Breast epithelium (tissue), 4 donors: ENCODE measurements around the gene REPS2. TPM values are rescaled to one million over a fixed set of nuclear protein-coding genes. Genes with fewer than 3 reads are reported as not detected.

Experiments used
- DNase-seq, 2 donors: peaks; one replicate each; pipeline ENCODE4 v3.0.0-alpha.2; 2019; ENCODE audit warnings: low spot score in 2 of 2
- H3K27ac ChIP-seq, 2 donors: fragments of 200-600 bp; sonication (generic) in 1 of 2; one replicate each; pipeline ENCODE4 v1.5.1; 2016 to 2019; ENCODE audit warnings: mild to moderate bottlenecking in 1 of 2
- H3K27me3 ChIP-seq, 2 donors: fragments of 200-600 bp; sonication (generic) in 1 of 2; one replicate each; pipeline versions ENCODE4 v1.5.1 to v1.6.0; 2017 to 2019; ENCODE audit warnings: control low read depth in 1 of 2, mild to moderate bottlenecking in 1 of 2
- H3K36me3 ChIP-seq: fragments of 200-600 bp; one replicate; pipeline ENCODE4 v1.5.1; 2019
- H3K4me1 ChIP-seq, 2 donors: fragments of 200-600 bp; sonication (generic); one replicate each; pipeline ENCODE4 v1.5.1; 2016 to 2019; ENCODE audit warnings: control low read depth in 1 of 2
- H3K4me3 ChIP-seq, 3 donors: fragments of 200-600 bp; sonication (generic); 1 replicate in 2 of 3; 2 replicates in 1 of 3; pipeline ENCODE4 v1.5.1; 2016 to 2019; ENCODE audit warnings: mild to moderate bottlenecking in 3 of 3, moderate library complexity in 2 of 3
- H3K9me3 ChIP-seq, 2 donors: fragments of 200-600 bp; sonication (generic) in 1 of 2; one replicate each; pipeline ENCODE4 v1.5.1; 2016 to 2019; ENCODE audit warnings: control low read depth in 1 of 2
- POLR2A ChIP-seq: fragments of 450-650 bp; IDR thresholded peaks from one replicate; pipeline ENCODE4 v1.6.1; 2016; ENCODE audit warnings: antibody characterized with exemption, mild to moderate bottlenecking, moderate library complexity
- POLR2AphosphoS5 ChIP-seq, 3 donors: sonication (generic); formaldehyde crosslinking; IDR thresholded peaks; one replicate each; pipeline ENCODE4 v1.6.1; 2017; ENCODE audit warnings: antibody characterized with exemption in 3 of 3
- intact Hi-C: fragments of 100-400 bp; cut with DNase I; formaldehyde crosslinking; loops from one replicate; pipeline ENCODE4 v1.15.1; 2023; ENCODE audit warnings: low total_unique reads
- total RNA-seq, 3 donors: library from RNA; depleted of rRNA; stranded (reverse); fragments of >200 nt; gene quantifications; one replicate each; pipeline ENCODE4 v1.1.0, GENCODE V29; 2016
- TF ChIP-seq, protein P1 (sequence below), 3 donors: fragments of 450-650 bp; IDR thresholded peaks; one replicate each; pipeline ENCODE4 v1.5.1; 2016 to 2017; ENCODE audit warnings: antibody characterized with exemption in 3 of 3, mild to moderate bottlenecking in 3 of 3, moderate library complexity in 3 of 3

REPS2 gene
- total RNA-seq, 3 donors from 2014 or later, result 9.6 to 21.4 (median 13.1) TPM

DNA sequence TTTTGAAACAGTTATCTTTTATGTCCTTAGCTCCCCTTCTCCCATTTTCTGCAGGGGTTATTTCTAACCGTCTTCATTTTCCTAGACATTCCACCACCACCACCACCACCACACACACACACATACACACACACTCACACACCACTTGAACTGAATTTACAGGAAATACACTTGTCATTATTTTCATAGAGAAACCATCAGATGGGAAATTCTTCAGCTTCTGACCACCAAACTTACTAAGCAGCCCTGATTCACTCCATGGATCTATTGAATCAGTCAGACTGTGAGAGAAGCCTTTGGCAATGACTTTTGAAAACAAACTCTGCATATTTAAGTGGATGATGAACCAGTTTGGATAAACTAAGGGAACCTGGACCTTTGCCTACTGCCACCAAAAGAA lies 218.5 kb downstream of the REPS2 start:
- Histone ChIP-seq H3K27ac (no peak overlapping the region), H3K4me1 (no peaks in the 10 kb centered on the region), H3K4me3 (no peak overlapping the region), H3K27me3 (no peaks in the 10 kb centered on the region), H3K9me3 (peaks cover 9 to 47% of the 10 kb centered on the region in 2 donors), H3K36me3 (no peaks in the 10 kb centered on the region)
- no peak for DNase-seq
- intact Hi-C loops, result no loop called here
- TF ChIP-seq, protein P1, sequence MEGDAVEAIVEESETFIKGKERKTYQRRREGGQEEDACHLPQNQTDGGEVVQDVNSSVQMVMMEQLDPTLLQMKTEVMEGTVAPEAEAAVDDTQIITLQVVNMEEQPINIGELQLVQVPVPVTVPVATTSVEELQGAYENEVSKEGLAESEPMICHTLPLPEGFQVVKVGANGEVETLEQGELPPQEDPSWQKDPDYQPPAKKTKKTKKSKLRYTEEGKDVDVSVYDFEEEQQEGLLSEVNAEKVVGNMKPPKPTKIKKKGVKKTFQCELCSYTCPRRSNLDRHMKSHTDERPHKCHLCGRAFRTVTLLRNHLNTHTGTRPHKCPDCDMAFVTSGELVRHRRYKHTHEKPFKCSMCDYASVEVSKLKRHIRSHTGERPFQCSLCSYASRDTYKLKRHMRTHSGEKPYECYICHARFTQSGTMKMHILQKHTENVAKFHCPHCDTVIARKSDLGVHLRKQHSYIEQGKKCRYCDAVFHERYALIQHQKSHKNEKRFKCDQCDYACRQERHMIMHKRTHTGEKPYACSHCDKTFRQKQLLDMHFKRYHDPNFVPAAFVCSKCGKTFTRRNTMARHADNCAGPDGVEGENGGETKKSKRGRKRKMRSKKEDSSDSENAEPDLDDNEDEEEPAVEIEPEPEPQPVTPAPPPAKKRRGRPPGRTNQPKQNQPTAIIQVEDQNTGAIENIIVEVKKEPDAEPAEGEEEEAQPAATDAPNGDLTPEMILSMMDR (IDR thresholded peaks at IDR 0.05), result no peak
- TF ChIP-seq POLR2A (no peak), POLR2AphosphoS5 (IDR thresholded peaks at IDR 0.05) (no peak)

DNA sequence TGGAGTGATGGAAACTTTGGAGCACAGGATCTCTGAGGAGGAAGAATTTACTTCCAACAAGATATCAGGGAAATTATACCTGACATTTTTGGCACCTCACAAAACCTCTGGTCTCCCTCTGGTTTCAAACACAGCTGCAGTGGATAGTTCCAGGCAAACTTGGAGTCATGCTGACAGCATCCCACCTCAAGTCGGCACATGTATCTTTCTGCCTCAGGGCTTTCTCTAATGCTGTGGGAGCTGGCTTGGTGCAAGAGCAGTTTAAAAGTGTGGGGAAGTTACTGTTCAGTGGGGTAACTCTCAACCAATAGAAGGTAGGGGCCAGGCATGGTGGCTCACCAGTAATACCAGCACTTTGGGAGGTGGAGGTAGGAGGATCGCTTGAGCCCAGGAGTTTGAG lies 221.5 kb downstream of the REPS2 start:
- Histone ChIP-seq H3K4me3 (no peak overlapping the region), H3K36me3 (no peaks in the 10 kb centered on the region), H3K27ac (no peak overlapping the region), H3K27me3 (no peaks in the 10 kb centered on the region), H3K9me3 (peaks cover 0 to 19% of the 10 kb centered on the region in 2 donors), H3K4me1 (no peaks in the 10 kb centered on the region)
- intact Hi-C loops, result no loop called here
- no peak for TF ChIP-seq POLR2A
- no peak for TF ChIP-seq POLR2AphosphoS5 (IDR thresholded peaks at IDR 0.05)
- TF ChIP-seq, protein P1 (IDR thresholded peaks at IDR 0.05), result no peak
- DNase-seq, result no peak

DNA sequence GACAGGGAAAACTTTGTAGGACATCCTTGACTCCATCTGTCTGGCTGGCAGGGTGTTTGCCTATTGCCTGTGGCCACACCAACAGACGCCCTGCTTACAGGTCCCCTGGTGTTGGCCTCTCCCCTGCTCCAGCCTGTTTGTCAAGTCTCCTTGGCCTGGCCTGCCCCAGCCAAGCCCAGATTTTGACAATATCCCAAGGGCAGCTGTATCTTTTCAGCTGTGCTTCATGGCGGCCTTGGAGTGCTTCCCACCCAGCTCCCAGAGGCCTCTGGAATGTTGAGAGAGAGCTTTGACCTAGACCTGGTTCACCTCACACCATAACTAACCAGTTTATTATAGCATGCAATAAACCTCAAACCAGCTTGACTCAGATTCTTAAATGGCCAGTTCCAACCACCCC lies 224.5 kb downstream of the REPS2 start:
- H3K4me3 ChIP-seq, result no peak overlapping the region
- DNase-seq, result peak in 1 of 2 donors; percentile 52
- no peak overlapping the region for H3K27ac ChIP-seq
- no peaks in the 10 kb centered on the region for H3K4me1 ChIP-seq
- no peaks in the 10 kb centered on the region for H3K36me3 ChIP-seq
- intact Hi-C loops, result no loop called here
- TF ChIP-seq POLR2A (no peak), POLR2AphosphoS5 (IDR thresholded peaks at IDR 0.05) (no peak)
- TF ChIP-seq, protein P1 (IDR thresholded peaks at IDR 0.05), result no peak
- no peaks in the 10 kb centered on the region for H3K9me3 ChIP-seq
- H3K27me3 ChIP-seq, result peaks cover 0 to 5% of the 10 kb centered on the region in 2 donors

DNA sequence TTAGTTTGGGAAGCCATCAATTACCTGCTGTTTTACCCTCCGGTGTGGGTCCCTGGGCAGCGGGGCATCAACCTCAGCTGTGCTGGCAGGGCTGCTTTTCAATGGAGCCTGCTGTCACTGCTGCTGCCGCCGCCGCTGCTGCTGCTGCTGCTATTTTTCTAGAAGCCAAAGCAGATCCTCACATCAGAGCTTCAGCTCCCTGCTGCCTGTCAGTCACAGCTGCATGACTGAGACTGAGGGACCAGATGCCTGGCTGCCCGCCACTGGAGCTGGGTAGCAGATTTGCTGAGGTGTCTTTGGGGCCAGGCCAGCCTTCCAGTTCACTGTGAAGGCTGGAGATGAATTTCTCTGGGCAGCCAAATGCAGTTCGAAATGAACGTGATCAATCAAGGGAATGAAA lies 228.2 kb downstream of the REPS2 start:
- no peaks in the 10 kb centered on the region for H3K36me3 ChIP-seq
- H3K4me3 ChIP-seq, result no peak overlapping the region
- no peaks in the 10 kb centered on the region for H3K9me3 ChIP-seq
- no peak overlapping the region for H3K27ac ChIP-seq
- no peaks in the 10 kb centered on the region for H3K4me1 ChIP-seq
- no peak for DNase-seq
- TF ChIP-seq POLR2AphosphoS5 (IDR thresholded peaks at IDR 0.05) (no peak), POLR2A (no peak)
- TF ChIP-seq, protein P1 (IDR thresholded peaks at IDR 0.05), result no peak
- intact Hi-C loops, result no loop called here
- H3K27me3 ChIP-seq, result peaks cover 0 to 12% of the 10 kb centered on the region in 2 donors

DNA sequence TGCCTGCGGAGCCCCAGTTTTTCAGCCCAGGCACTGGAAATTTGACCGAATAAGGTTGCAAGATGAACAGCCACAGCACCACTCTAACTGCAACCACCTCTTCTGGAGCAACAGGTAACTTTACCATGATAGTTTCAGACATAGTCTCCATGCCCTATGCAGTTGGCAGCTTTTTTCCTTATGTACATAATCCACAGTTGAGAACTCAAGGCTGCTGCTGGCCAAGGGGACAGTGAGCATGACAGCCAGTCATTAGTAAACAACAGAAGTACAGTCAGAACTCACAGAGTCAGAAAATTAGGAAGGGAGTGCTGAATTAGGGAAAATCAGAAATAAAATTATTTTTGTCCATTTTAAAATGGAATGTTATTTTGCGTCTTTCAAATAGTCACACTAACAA lies 235.9 kb downstream of the REPS2 start:
- TF ChIP-seq POLR2AphosphoS5 (IDR thresholded peaks at IDR 0.05), result no peak
- TF ChIP-seq, protein P1 (IDR thresholded peaks at IDR 0.05), result no peak
- TF ChIP-seq POLR2A, result no peak
- intact Hi-C loops, result no loop called here

More for the DNA sequence above, 235.9 kb downstream of the REPS2 start:
- Histone ChIP-seq H3K27ac (no peak overlapping the region), H3K36me3 (no peaks in the 10 kb centered on the region), H3K4me1 (no peaks in the 10 kb centered on the region), H3K9me3 (no peaks in the 10 kb centered on the region), H3K4me3 (no peak overlapping the region), H3K27me3 (peaks cover 0 to 38% of the 10 kb centered on the region in 2 donors)
- no peak for DNase-seq
